ENCODE data around the gene MRGPRD. TPM values are rescaled to one million over a fixed set of nuclear protein-coding genes. Genes with fewer than 3 reads are reported as not detected.

The MRGPRD gene, protein sequence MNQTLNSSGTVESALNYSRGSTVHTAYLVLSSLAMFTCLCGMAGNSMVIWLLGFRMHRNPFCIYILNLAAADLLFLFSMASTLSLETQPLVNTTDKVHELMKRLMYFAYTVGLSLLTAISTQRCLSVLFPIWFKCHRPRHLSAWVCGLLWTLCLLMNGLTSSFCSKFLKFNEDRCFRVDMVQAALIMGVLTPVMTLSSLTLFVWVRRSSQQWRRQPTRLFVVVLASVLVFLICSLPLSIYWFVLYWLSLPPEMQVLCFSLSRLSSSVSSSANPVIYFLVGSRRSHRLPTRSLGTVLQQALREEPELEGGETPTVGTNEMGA
- total RNA-seq (not detected), total RNA-seq (0 to 0.06 (median 0) reads per million in 29 experiments)
- total RNA-seq (2013) = not detected

DNA sequence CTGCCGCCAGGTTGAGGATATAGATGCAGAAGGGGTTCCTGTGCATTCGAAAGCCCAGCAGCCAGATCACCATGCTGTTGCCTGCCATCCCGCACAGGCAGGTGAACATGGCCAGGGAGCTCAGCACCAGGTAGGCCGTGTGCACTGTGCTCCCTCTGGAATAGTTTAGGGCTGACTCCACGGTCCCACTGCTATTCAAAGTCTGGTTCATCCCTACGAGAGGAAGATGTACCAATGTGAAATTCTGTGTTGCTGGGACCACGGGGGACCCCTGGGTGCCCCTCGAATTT is at the start of gene MRGPRD:
Gene MRGPRD (minus strand): TSS at position 211 of the 290 bp plus-strand sequence. CDS start 0 bp downstream, at position 211.
- H3K27ac Mint-ChIP-seq = no peak within 1 kb of the TSS
- WGBS (ENCODE audit: insufficient coverage) = 77% methylated on average over 8 of the region's 8 CpGs
- H3K27me3 Mint-ChIP-seq = peaks cover 3 to 10% of the 10 kb centered on the region in 2 donors
- Histone ChIP-seq H3K36me3 (ENCODE audit: control insufficient read depth in 2 of 2, extremely low read depth in 1 of 2, insufficient read depth in 1 of 2, low read length in 1 of 2) (no peaks in the 10 kb centered on the region), H3K4me1 (ENCODE audit: control insufficient read depth in 1 of 2, extremely low read depth in 1 of 2, insufficient read depth in 2 of 2, low read length in 2 of 2) (no peaks in the 10 kb centered on the region), H3K27ac (ENCODE audit: low read length) (no peak within 1 kb of the TSS), H3K9me3 (no peaks in the 10 kb centered on the region), H3K4me3 (ENCODE audit: control insufficient read depth in 1 of 2, extremely low read depth in 1 of 2, low read length in 1 of 2) (no peak within 1 kb of the TSS), H3K27me3 (replicated peaks in 1 of 2; ENCODE audit: control insufficient read depth in 2 of 2, extremely low read depth in 1 of 2, insufficient read depth in 2 of 2, low read length in 1 of 2) (peaks cover 0 to 24% of the 10 kb centered on the region in 2 experiments)
- peaks cover 0 to 13% (median 2%) of the 10 kb centered on the region in 3 donors for H3K9me3 Mint-ChIP-seq
- H3K36me3 Mint-ChIP-seq = peaks cover 3% of the 10 kb centered on the region
- CTCF ChIA-PET = no interaction called here
- no peak for ATAC-seq (replicated peaks in 1 of 4)
- no peak within 1 kb of the TSS for H3K4me3 Mint-ChIP-seq
- DNase-seq = peak in 1 of 35 experiments; percentile 13
- H3K4me1 Mint-ChIP-seq = no peaks in the 10 kb centered on the region
- POLR2A ChIA-PET = no interaction called here

DNA sequence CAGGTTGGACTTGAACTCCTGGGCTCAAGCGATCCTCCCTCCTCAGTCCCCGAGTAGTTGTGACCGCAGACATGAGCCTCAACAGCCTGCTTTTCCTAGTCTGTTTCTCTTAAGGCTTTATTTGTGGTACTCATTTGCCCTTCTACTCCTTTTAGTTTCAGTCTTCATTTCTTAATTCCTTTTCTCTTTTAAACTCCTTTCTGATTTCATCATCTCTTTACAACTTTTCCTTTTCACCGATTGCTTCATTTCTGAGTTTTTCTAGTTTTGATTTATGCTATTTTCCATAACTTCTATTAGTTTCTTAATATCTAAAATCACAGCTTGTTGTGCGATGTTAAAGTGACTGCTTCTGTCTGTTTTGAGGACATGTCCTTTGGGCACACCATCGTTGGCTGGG is 49.5 kb upstream of the MRGPRD start:
- H3K36me3 ChIP-seq (ENCODE audit: control insufficient read depth in 2 of 2, extremely low read depth in 1 of 2, insufficient read depth in 1 of 2, low read length in 1 of 2) = no peaks in the 10 kb centered on the region
- DNase-seq = no peak
- Mint-ChIP-seq H3K4me1 (no peaks in the 10 kb centered on the region), H3K36me3 (no peaks in the 10 kb centered on the region), H3K27ac (no peak overlapping the region), H3K9me3 (no peaks in the 10 kb centered on the region), H3K27me3 (peaks cover 6 to 12% of the 10 kb centered on the region in 2 donors), H3K4me3 (no peak overlapping the region)
- H3K4me3 ChIP-seq (ENCODE audit: control insufficient read depth in 1 of 2, extremely low read depth in 1 of 2, low read length in 1 of 2) = no peak overlapping the region
- no peaks in the 10 kb centered on the region for H3K9me3 ChIP-seq
- no peak overlapping the region for H3K27ac ChIP-seq (ENCODE audit: low read length)
- H3K4me1 ChIP-seq (ENCODE audit: control insufficient read depth in 1 of 2, extremely low read depth in 1 of 2, insufficient read depth in 2 of 2, low read length in 2 of 2) = no peaks in the 10 kb centered on the region
- POLR2A ChIA-PET = interaction anchor here in 1 of 2 donors (0.7 kb wide), 1 partner anchor 10 kb away, joined by 3 read pairs; no protein-coding TSS in a partner anchor
- peaks cover 0 to 23% of the 10 kb centered on the region in 2 experiments for H3K27me3 ChIP-seq (replicated peaks in 1 of 2; ENCODE audit: control insufficient read depth in 2 of 2, extremely low read depth in 1 of 2, insufficient read depth in 2 of 2, low read length in 1 of 2)
- 69% methylated on average over 3 of the region's 6 CpGs for WGBS (ENCODE audit: insufficient coverage)
- no peak for ATAC-seq (replicated peaks in 1 of 4)
- CTCF ChIA-PET = no interaction called here

DNA sequence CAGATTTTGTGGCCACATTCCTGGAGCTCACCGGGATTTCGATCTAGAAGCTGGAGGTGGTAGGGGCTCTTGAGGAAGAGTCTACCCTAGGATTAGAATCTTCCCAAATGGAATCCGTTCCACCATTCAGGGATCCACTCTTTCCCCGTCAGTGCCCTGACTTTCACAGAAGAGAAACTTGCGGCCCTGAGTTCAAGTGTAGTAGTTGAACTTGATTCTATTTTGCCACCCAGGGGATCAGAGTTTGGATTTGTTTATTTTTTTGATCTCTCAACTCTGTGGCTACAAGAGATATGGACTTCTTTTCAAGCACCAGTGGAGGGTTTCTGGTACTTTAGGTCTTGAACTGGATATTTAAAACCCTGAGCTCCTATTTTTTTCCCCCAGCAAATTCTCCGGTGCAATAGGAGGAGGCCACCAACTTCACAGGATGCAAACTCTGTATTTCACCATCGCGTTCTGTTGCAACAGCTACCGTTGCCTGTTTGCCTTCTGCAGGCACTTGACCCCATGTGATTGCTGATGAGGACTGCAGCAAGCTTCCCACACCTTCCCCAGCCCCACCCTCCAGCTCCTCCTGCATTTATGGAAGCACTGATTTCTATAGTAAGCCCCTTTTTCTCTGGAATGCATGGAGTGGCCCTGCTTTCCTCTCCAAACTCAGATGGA is 47.1 kb upstream of the MRGPRD start:
- Histone ChIP-seq H3K36me3 (ENCODE audit: control insufficient read depth in 2 of 2, extremely low read depth in 1 of 2, insufficient read depth in 1 of 2, low read length in 1 of 2) (no peaks in the 10 kb centered on the region), H3K9me3 (no peaks in the 10 kb centered on the region), H3K4me1 (ENCODE audit: control insufficient read depth in 1 of 2, extremely low read depth in 1 of 2, insufficient read depth in 2 of 2, low read length in 2 of 2) (no peaks in the 10 kb centered on the region), H3K27ac (ENCODE audit: low read length) (no peak overlapping the region), H3K27me3 (replicated peaks in 1 of 2; ENCODE audit: control insufficient read depth in 2 of 2, extremely low read depth in 1 of 2, insufficient read depth in 2 of 2, low read length in 1 of 2) (peaks cover 0 to 7% of the 10 kb centered on the region in 2 experiments), H3K4me3 (ENCODE audit: control insufficient read depth in 1 of 2, extremely low read depth in 1 of 2, low read length in 1 of 2) (no peak overlapping the region)
- POLR2A ChIA-PET = interaction anchor here in 1 of 2 donors (0.6 kb wide), 1 partner anchor 10 kb away, joined by 4 read pairs; no protein-coding TSS in a partner anchor
- 75% methylated on average over 7 of the region's 9 CpGs for WGBS (ENCODE audit: insufficient coverage)
- H3K36me3 Mint-ChIP-seq = no peaks in the 10 kb centered on the region
- no peak for ATAC-seq (replicated peaks in 1 of 4)
- H3K4me1 Mint-ChIP-seq = no peaks in the 10 kb centered on the region
- peaks cover 0 to 4% of the 10 kb centered on the region in 2 donors for H3K27me3 Mint-ChIP-seq
- CTCF ChIA-PET = no interaction called here
- no peak overlapping the region for H3K27ac Mint-ChIP-seq
- H3K9me3 Mint-ChIP-seq = no peaks in the 10 kb centered on the region
- H3K4me3 Mint-ChIP-seq = no peak overlapping the region
- no peak for DNase-seq

DNA sequence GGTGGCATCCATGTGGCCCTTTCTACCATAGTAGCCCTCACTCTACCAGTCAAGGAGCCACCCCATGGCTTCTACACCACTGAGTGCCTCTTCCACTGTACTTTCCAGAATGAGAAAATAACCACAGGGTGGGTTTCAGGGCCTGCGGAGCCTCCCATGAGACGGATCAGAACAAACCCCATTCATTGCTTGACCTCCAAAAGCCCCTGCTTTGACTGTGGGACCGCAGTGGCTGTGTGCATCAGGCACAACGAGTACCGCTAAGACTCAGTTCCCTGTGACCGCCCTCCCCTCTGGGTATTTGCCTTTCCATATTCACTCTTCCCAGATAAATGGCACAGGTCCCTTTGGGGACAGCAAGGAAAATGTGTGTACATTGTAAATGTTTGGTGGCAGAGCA is 43.7 kb upstream of the MRGPRD start:
- Histone ChIP-seq H3K4me1 (ENCODE audit: control insufficient read depth in 1 of 2, extremely low read depth in 1 of 2, insufficient read depth in 2 of 2, low read length in 2 of 2) (no peaks in the 10 kb centered on the region), H3K27ac (ENCODE audit: low read length) (no peak overlapping the region), H3K4me3 (ENCODE audit: control insufficient read depth in 1 of 2, extremely low read depth in 1 of 2, low read length in 1 of 2) (no peak overlapping the region), H3K27me3 (replicated peaks in 1 of 2; ENCODE audit: control insufficient read depth in 2 of 2, extremely low read depth in 1 of 2, insufficient read depth in 2 of 2, low read length in 1 of 2) (peaks cover 0 to 4% of the 10 kb centered on the region in 2 experiments), H3K36me3 (ENCODE audit: control insufficient read depth in 2 of 2, extremely low read depth in 1 of 2, insufficient read depth in 1 of 2, low read length in 1 of 2) (no peaks in the 10 kb centered on the region), H3K9me3 (no peaks in the 10 kb centered on the region)
- Mint-ChIP-seq H3K4me3 (no peak overlapping the region), H3K27ac (no peak overlapping the region), H3K27me3 (peaks cover 0 to 1% of the 10 kb centered on the region in 2 donors), H3K4me1 (no peaks in the 10 kb centered on the region), H3K36me3 (no peaks in the 10 kb centered on the region), H3K9me3 (no peaks in the 10 kb centered on the region)
- ATAC-seq (replicated peaks in 1 of 4) (no peak), DNase-seq (no peak)
- ChIA-PET POLR2A (no interaction called here), CTCF (no interaction called here)
- WGBS (ENCODE audit: insufficient coverage) = 88% methylated on average over 3 of the region's 6 CpGs

DNA sequence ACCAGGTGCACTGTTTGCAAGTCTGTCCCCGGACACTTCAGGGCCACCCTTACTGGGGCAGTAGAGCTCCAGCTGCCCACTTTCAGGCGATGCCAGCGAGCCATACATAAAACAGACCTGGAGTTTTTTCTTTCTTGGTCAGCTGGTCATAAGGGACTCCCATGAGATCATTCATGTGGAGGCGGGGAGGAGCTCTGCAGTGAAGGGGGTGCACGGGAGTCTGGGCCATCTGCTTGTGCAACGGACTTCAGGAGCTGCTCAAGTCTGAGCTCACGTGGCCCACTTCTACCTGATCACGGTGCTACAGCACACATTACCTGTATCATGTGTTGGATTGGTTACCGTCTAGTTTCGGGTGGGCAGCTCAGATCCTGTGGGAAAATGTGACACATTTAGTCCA is 41.5 kb upstream of the MRGPRD start:
- no peaks in the 10 kb centered on the region for H3K9me3 Mint-ChIP-seq
- H3K36me3 Mint-ChIP-seq = no peaks in the 10 kb centered on the region
- no peak overlapping the region for H3K4me3 Mint-ChIP-seq
- ATAC-seq (replicated peaks in 1 of 4) = no peak
- Histone ChIP-seq H3K4me3 (ENCODE audit: control insufficient read depth in 1 of 2, extremely low read depth in 1 of 2, low read length in 1 of 2) (no peak overlapping the region), H3K27me3 (replicated peaks in 1 of 2; ENCODE audit: control insufficient read depth in 2 of 2, extremely low read depth in 1 of 2, insufficient read depth in 2 of 2, low read length in 1 of 2) (peaks cover 0 to 10% of the 10 kb centered on the region in 2 experiments), H3K27ac (ENCODE audit: low read length) (no peak overlapping the region), H3K9me3 (no peaks in the 10 kb centered on the region), H3K36me3 (ENCODE audit: control insufficient read depth in 2 of 2, extremely low read depth in 1 of 2, insufficient read depth in 1 of 2, low read length in 1 of 2) (no peaks in the 10 kb centered on the region), H3K4me1 (ENCODE audit: control insufficient read depth in 1 of 2, extremely low read depth in 1 of 2, insufficient read depth in 2 of 2, low read length in 2 of 2) (no peaks in the 10 kb centered on the region)
- peaks cover 0 to 1% of the 10 kb centered on the region in 2 donors for H3K27me3 Mint-ChIP-seq
- ChIA-PET CTCF (no interaction called here), POLR2A (interaction anchor here in 1 of 2 donors (0.6 kb wide), 1 partner anchor 113 kb away, joined by 6 read pairs; no protein-coding TSS in a partner anchor)
- no peak for DNase-seq
- WGBS (ENCODE audit: insufficient coverage) = 77% methylated on average over 3 of the region's 10 CpGs
- H3K4me1 Mint-ChIP-seq = no peaks in the 10 kb centered on the region
- H3K27ac Mint-ChIP-seq = no peak overlapping the region

DNA sequence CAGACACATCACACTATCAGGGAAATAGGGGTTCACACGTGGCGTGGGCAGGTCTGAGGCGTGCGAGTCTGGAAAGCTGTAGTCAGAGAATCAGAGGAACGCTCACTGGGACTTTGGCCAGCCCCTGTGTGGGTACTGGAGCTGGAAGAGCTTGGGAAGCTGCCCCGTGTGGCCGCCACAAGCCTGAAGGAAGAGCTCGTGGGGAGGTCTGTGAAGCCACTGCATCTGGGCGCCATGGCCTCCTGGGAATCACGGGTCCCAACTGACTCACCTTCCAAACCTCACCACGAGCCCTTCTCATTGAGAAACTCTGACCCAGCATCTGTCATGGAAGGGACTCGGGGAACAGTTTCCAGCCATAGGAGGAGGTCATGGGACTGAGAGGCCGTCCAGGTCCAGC is 38.1 kb upstream of the MRGPRD start:
- Histone ChIP-seq H3K4me3 (ENCODE audit: control insufficient read depth in 1 of 2, extremely low read depth in 1 of 2, low read length in 1 of 2) (no peak overlapping the region), H3K27ac (ENCODE audit: low read length) (no peak overlapping the region), H3K9me3 (no peaks in the 10 kb centered on the region), H3K27me3 (replicated peaks in 1 of 2; ENCODE audit: control insufficient read depth in 2 of 2, extremely low read depth in 1 of 2, insufficient read depth in 2 of 2, low read length in 1 of 2) (peaks cover 0 to 26% of the 10 kb centered on the region in 2 experiments), H3K36me3 (ENCODE audit: control insufficient read depth in 2 of 2, extremely low read depth in 1 of 2, insufficient read depth in 1 of 2, low read length in 1 of 2) (no peaks in the 10 kb centered on the region), H3K4me1 (ENCODE audit: control insufficient read depth in 1 of 2, extremely low read depth in 1 of 2, insufficient read depth in 2 of 2, low read length in 2 of 2) (no peaks in the 10 kb centered on the region)
- Mint-ChIP-seq H3K4me1 (no peaks in the 10 kb centered on the region), H3K36me3 (no peaks in the 10 kb centered on the region), H3K27ac (no peak overlapping the region), H3K9me3 (no peaks in the 10 kb centered on the region), H3K4me3 (no peak overlapping the region), H3K27me3 (peaks cover 0 to 16% of the 10 kb centered on the region in 2 donors)
- CTCF ChIA-PET = no interaction called here
- WGBS (ENCODE audit: insufficient coverage) = no CpG with 5 or more reads among the region's 13 CpGs
- ATAC-seq (replicated peaks in 1 of 4) (no peak), DNase-seq (no peak)
- POLR2A ChIA-PET = no interaction called here
